Daoy (cell line): Measurements from ENCODE around the gene LYPLAL1. TPM values are rescaled to one million over a fixed set of nuclear protein-coding genes. Genes with fewer than 3 reads are reported as not detected.
A peak's percentile ranks its signal among the peaks of the same experiment; 100 is the strongest.

Experiments used
- DNase-seq: peaks from one replicate; pipeline ENCODE4 v3.0.0-alpha.2; 2015; ENCODE audit warnings: low read depth
- total RNA-seq: library from RNA; depleted of rRNA; stranded (reverse); fragments of >200 nt; shearing (Covaris generic); gene quantifications from 2 replicates; pipeline ENCODE4 v1.2.3, GENCODE V29; 2014; rRNA removed

The LYPLAL1 gene
- total RNA-seq = 16.2 and 36.1 TPM in 2 replicates

GRCh38 chr1:219173758-219174459 lies at the start of gene LYPLAL1:
Gene LYPLAL1 (plus strand): TSS chr1:219173878. CDS start chr1:219173891, 13 bp downstream.
- peak; percentile 94 for DNase-seq

- DNase-seq = no peak
Measured at GRCh38 chr1:219124163-219124562, 49.5 kb upstream of the LYPLAL1 start.

GRCh38 chr1:219125342-219125741 lies 48.3 kb upstream of the LYPLAL1 start:
- no peak for DNase-seq

- DNase-seq = no peak
Measured at GRCh38 chr1:219126377-219126776, 47.3 kb upstream of the LYPLAL1 start.

- peak; percentile 28 for DNase-seq
Measured at GRCh38 chr1:219128957-219129356, 44.7 kb upstream of the LYPLAL1 start.

GRCh38 chr1:219130366-219130935 lies 43.2 kb upstream of the LYPLAL1 start:
- DNase-seq = no peak

GRCh38 chr1:219132939-219133338 lies 40.7 kb upstream of the LYPLAL1 start:
- no peak for DNase-seq

- no peak for DNase-seq
Measured at GRCh38 chr1:219138747-219139146, 34.9 kb upstream of the LYPLAL1 start.

- DNase-seq = no peak
Measured at GRCh38 chr1:219140303-219140877, 33.3 kb upstream of the LYPLAL1 start.

GRCh38 chr1:219143735-219144134 lies 29.9 kb upstream of the LYPLAL1 start:
- peak; percentile 20 for DNase-seq

- no peak for DNase-seq
Measured at GRCh38 chr1:219144658-219145315, 28.9 kb upstream of the LYPLAL1 start.

- DNase-seq = no peak
Measured at GRCh38 chr1:219147571-219148019, 26.1 kb upstream of the LYPLAL1 start.

GRCh38 chr1:219149009-219149577 lies 24.6 kb upstream of the LYPLAL1 start:
- DNase-seq = no peak

GRCh38 chr1:219149953-219150352 lies 23.7 kb upstream of the LYPLAL1 start:
- DNase-seq = no peak

- DNase-seq = no peak
Measured at GRCh38 chr1:219150913-219151312, 22.8 kb upstream of the LYPLAL1 start.

GRCh38 chr1:219151467-219151866 lies 22.2 kb upstream of the LYPLAL1 start:
- no peak for DNase-seq

- DNase-seq = no peak
Measured at GRCh38 chr1:219152751-219153150, 20.9 kb upstream of the LYPLAL1 start.

- DNase-seq = no peak
Measured at GRCh38 chr1:219153723-219154122, 20.0 kb upstream of the LYPLAL1 start.

- DNase-seq = no peak
Measured at GRCh38 chr1:219155135-219155534, 18.5 kb upstream of the LYPLAL1 start.

GRCh38 chr1:219159946-219160645 lies 13.6 kb upstream of the LYPLAL1 start:
- peak; percentile 33 for DNase-seq

GRCh38 chr1:219160967-219161366 lies 12.7 kb upstream of the LYPLAL1 start:
- no peak for DNase-seq

- no peak for DNase-seq
Measured at GRCh38 chr1:219161371-219161770, 12.3 kb upstream of the LYPLAL1 start.
